WTC11 (cell line): Measurements from ENCODE around the gene AP1S2. TPM values are rescaled to one million over a fixed set of nuclear protein-coding genes. Genes with fewer than 3 reads are reported as not detected.

ENCODE experiments used
- ATAC-seq: fragments of 200-7000 bp; cut with Tn5 transposase; 2 replicates; pipeline ENCODE4 v1.10.0; 2021; ENCODE audit warnings: mild to moderate bottlenecking, moderate library complexity
- CTCF ChIA-PET: fragments of 300-600 bp; sonication (Branson Sonifier 250); formaldehyde crosslinking; loops from one replicate; lab custom pipeline; 2021; ENCODE audit warnings: antibody characterized with exemption; lab: Charles Lee
- POLR2A ChIA-PET: fragments of 350-600 bp; sonication (Branson Sonifier 250); formaldehyde crosslinking; loops from one replicate; lab custom pipeline; 2021; ENCODE audit warnings: antibody characterized with exemption; lab: Charles Lee
- DNase-seq: peaks from one replicate; pipeline ENCODE4 v3.0.0; 2021; ENCODE audit warnings: low spot score
- H3K27ac Mint-ChIP-seq: 2 replicates; pipeline ENCODE4 v1.8.0; 2021; ENCODE audit warnings: mixed read lengths
- H3K27me3 Mint-ChIP-seq: 2 replicates; pipeline ENCODE4 v1.8.0; 2021; ENCODE audit warnings: low read depth, mild to moderate bottlenecking, moderate library complexity, mixed read lengths
- H3K36me3 Mint-ChIP-seq: 2 replicates; pipeline ENCODE4 v1.8.0; 2021; ENCODE audit warnings: mixed read lengths
- H3K4me1 Mint-ChIP-seq: 2 replicates; pipeline ENCODE4 v1.8.0; 2022; ENCODE audit warnings: mixed read lengths
- H3K4me3 Mint-ChIP-seq: 2 replicates; pipeline ENCODE4 v1.8.0; 2021; ENCODE audit warnings: mild to moderate bottlenecking, moderate library complexity, mixed read lengths
- H3K9me3 Mint-ChIP-seq: 2 replicates; pipeline ENCODE4 v1.8.0; 2021; ENCODE audit warnings: mixed read lengths
- ARID4B ChIP-seq: sonication (generic); formaldehyde crosslinking; IDR thresholded peaks from 2 replicates; pipeline ENCODE4 v1.8.0; 2023; ENCODE audit warnings: missing genetic modification reagents, mild to moderate bottlenecking, borderline replicate concordance
- ATF1 ChIP-seq: sonication (generic); formaldehyde crosslinking; IDR thresholded peaks from 2 replicates; pipeline ENCODE4 v1.8.1; 2023; ENCODE audit warnings: mild to moderate bottlenecking, moderate library complexity, missing genetic modification reagents
- E2F4 ChIP-seq: sonication (generic); formaldehyde crosslinking; IDR thresholded peaks from 2 replicates; pipeline ENCODE4 v1.8.1; 2022; ENCODE audit warnings: low read depth, mild to moderate bottlenecking, moderate library complexity, missing genetic modification reagents, borderline replicate concordance
- E2F5 ChIP-seq: sonication (generic); formaldehyde crosslinking; IDR thresholded peaks from 2 replicates; pipeline ENCODE4 v1.8.1; 2022; ENCODE audit warnings: mild to moderate bottlenecking, moderate library complexity, missing genetic modification reagents
- ESRRA ChIP-seq: sonication (generic); formaldehyde crosslinking; IDR thresholded peaks from 2 replicates; pipeline ENCODE4 v1.8.1; 2022; ENCODE audit warnings: mild to moderate bottlenecking, missing genetic modification reagents, borderline replicate concordance
- FOXK1 ChIP-seq: sonication (generic); formaldehyde crosslinking; IDR thresholded peaks from 2 replicates; pipeline ENCODE4 v1.8.0; 2022; ENCODE audit warnings: mild to moderate bottlenecking, moderate library complexity, missing genetic modification reagents
- IRF1 ChIP-seq: sonication (generic); formaldehyde crosslinking; IDR thresholded peaks from 2 replicates; pipeline ENCODE4 v1.8.0; 2023; ENCODE audit warnings: missing genetic modification reagents
- JUN ChIP-seq: sonication (generic); formaldehyde crosslinking; IDR thresholded peaks from 2 replicates; pipeline ENCODE4 v1.8.0; 2023; ENCODE audit warnings: mild to moderate bottlenecking, missing genetic modification reagents
- MLX ChIP-seq: sonication (generic); formaldehyde crosslinking; IDR thresholded peaks from 2 replicates; pipeline ENCODE4 v1.8.1; 2023; ENCODE audit warnings: mild to moderate bottlenecking, missing genetic modification reagents, moderate library complexity
- NFATC4 ChIP-seq: fragments of 250-450 bp; sonication (Bioruptor Pico); IDR thresholded peaks from 2 replicates; pipeline ENCODE4 v1.9.0; 2021; ENCODE audit warnings: mild to moderate bottlenecking
- PRDM15 ChIP-seq: sonication (generic); formaldehyde crosslinking; IDR thresholded peaks from 2 replicates; pipeline ENCODE4 v1.8.0; 2022; ENCODE audit warnings: missing genetic modification reagents
- PREB ChIP-seq: sonication (generic); formaldehyde crosslinking; IDR thresholded peaks from 2 replicates; pipeline ENCODE4 v1.8.1; 2022; ENCODE audit warnings: mild to moderate bottlenecking, missing genetic modification reagents, moderate library complexity, borderline replicate concordance
- ZBTB43 ChIP-seq: sonication (generic); formaldehyde crosslinking; IDR thresholded peaks from 2 replicates; pipeline ENCODE4 v1.8.1; 2023; ENCODE audit warnings: mild to moderate bottlenecking, missing genetic modification reagents
- ZMAT4 ChIP-seq: fragments of 250-450 bp; sonication (Bioruptor Pico); IDR thresholded peaks from 2 replicates; pipeline ENCODE4 v1.9.0; 2021; ENCODE audit warnings: mild to moderate bottlenecking
- ZNF532 ChIP-seq: fragments of 250-450 bp; sonication (Bioruptor Pico); IDR thresholded peaks from 2 replicates; pipeline ENCODE4 v1.9.0; 2021; ENCODE audit warnings: mild to moderate bottlenecking, borderline replicate concordance
- ZNF671 ChIP-seq: fragments of 250-450 bp; sonication (Bioruptor Pico); IDR thresholded peaks from 2 replicates; pipeline ENCODE4 v1.8.0; 2021; ENCODE audit warnings: mild to moderate bottlenecking
- total RNA-seq: library from RNA; stranded (reverse); gene quantifications from 3 replicates; pipeline ENCODE4 v1.2.3, GENCODE V29; 2021

AP1S2 gene
- total RNA-seq, 1 experiment from 2014 or later = 164 TPM

- TF ChIP-seq ZBTB43 (CRISPR knock-in tag) (no peak), ZNF532 (CRISPR knock-in tag) (no peak), ESRRA (no peak), JUN (CRISPR knock-in tag) (no peak), IRF1 (CRISPR knock-in tag) (no peak), ZMAT4 (no peak)
These were observed 3.4 kb upstream of the AP1S2 start (continued) for GRCh38 chrX:15858051-15858450.

- Mint-ChIP-seq H3K4me1 (peaks cover 29% of the 10 kb centered on the region), H3K36me3 (peaks cover 16% of the 10 kb centered on the region), H3K27ac (no peak overlapping the region), H3K4me3 (peak overlapping the region; percentile 86), H3K27me3 (no peaks in the 10 kb centered on the region), H3K9me3 (no peaks in the 10 kb centered on the region)
- ChIA-PET POLR2A (no interaction called here), CTCF (interaction anchor here (0.6 kb wide), 1 partner anchor 123 kb away, joined by 3 read pairs; no protein-coding TSS in a partner anchor)
- ATAC-seq = no peak
- no peak for DNase-seq
- TF ChIP-seq PREB = no peak
- no peak for TF ChIP-seq MLX (CRISPR knock-in tag)
- TF ChIP-seq E2F5 (CRISPR knock-in tag) = no peak
- TF ChIP-seq FOXK1 (CRISPR knock-in tag) = no peak
- TF ChIP-seq NFATC4 = no peak
- no peak for TF ChIP-seq ARID4B (CRISPR knock-in tag)
- TF ChIP-seq E2F4 = no peak
- no peak for TF ChIP-seq ATF1 (CRISPR knock-in tag)
- no peak for TF ChIP-seq ZNF671 (CRISPR knock-in tag)
- no peak for TF ChIP-seq PRDM15 (CRISPR knock-in tag)
These were observed 2.0 kb upstream of the AP1S2 start for GRCh38 chrX:15856636-15857035.
